Measurements from ENCODE around the gene URB2. TPM values are rescaled to one million over a fixed set of nuclear protein-coding genes. Genes with fewer than 3 reads are reported as not detected.

URB2 gene
- total RNA-seq, 1 experiment from 2014 or later: 20.4 TPM

DNA sequence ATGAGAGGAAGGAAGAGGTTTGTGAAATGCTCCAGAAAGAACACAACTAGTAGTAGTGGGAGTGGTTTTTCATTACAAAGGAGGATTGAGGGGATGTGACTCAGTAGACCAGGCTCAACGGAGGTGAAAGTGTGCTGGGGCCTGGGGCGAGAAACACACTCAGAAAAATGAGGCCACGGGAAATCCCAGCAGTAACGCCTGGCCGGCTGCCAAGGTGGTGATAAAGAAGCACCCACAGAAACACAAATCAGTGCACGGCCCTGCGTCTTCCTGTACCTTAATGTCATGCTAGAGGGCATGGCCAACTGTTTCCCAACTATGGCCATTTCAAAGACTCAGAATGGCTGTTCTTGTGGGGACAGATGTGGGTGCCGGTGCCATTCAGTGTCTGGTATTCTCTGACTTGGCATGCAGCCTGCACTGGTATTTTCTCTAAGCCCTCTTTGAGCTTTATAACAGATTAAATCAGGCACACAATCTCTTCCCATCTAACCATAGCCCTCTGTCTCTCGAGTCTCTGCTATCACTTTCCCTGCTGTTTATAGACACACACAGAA, 38.2 kb downstream of the URB2 start:
- Histone ChIP-seq H2AFZ (ENCODE audit: low read depth, low read length, poor library complexity, severe bottlenecking) (no peak overlapping the region), H3K79me2 (ENCODE audit: insufficient read depth, low read length) (no peaks in the 10 kb centered on the region), H3K9ac (ENCODE audit: low read length) (no peak overlapping the region), H3K4me3 (replicated peaks in 1 of 2; ENCODE audit: low read depth in 1 of 2, low read length in 2 of 2) (no peak overlapping the region), H4K20me1 (ENCODE audit: insufficient read depth) (peaks cover 4% of the 10 kb centered on the region), H3K27me3 (ENCODE audit: insufficient read depth, low read length) (no peaks in the 10 kb centered on the region), H3K9me3 (ENCODE audit: control insufficient read depth in 1 of 2, insufficient read depth in 1 of 2, low read depth in 1 of 2, low read length in 2 of 2) (no peaks in the 10 kb centered on the region), H3K4me2 (ENCODE audit: low read length) (no peak overlapping the region), H3K27ac (ENCODE audit: low read depth, low read length) (no peak overlapping the region), H3K36me3 (ENCODE audit: control insufficient read depth in 1 of 2, insufficient read depth in 2 of 2, low read length in 2 of 2) (peaks cover 5 to 13% of the 10 kb centered on the region in 2 experiments; a peak in 2 of 4 replicates), H3K9me2 (ENCODE audit: insufficient read depth) (no peaks in the 10 kb centered on the region), H3K4me1 (ENCODE audit: control insufficient read depth in 1 of 2, insufficient read depth in 2 of 2, low read length in 2 of 2) (no peaks in the 10 kb centered on the region)
- ChIA-PET CTCF (no interaction called here), POLR2A (no interaction called here), RAD21 (ENCODE audit: low non-redundant PET in 1 of 2, low total read pairs in 2 of 2, uncharacterized antibody in 2 of 2, unreplicated experiment in 2 of 2) (no interaction called here)
- no TSS peak for BruUV-seq (replicated peaks)
- no peak for TF ChIP-seq EZH2phosphoT487 (IDR thresholded peaks at IDR 0.05; ENCODE audit: borderline replicate concordance)
- no peak for TF ChIP-seq YY1 (IDR thresholded peaks at IDR 0.05; ENCODE audit: extremely low read depth, insufficient replicate concordance, low read depth, low read length)
- TF ChIP-seq, protein P1, sequence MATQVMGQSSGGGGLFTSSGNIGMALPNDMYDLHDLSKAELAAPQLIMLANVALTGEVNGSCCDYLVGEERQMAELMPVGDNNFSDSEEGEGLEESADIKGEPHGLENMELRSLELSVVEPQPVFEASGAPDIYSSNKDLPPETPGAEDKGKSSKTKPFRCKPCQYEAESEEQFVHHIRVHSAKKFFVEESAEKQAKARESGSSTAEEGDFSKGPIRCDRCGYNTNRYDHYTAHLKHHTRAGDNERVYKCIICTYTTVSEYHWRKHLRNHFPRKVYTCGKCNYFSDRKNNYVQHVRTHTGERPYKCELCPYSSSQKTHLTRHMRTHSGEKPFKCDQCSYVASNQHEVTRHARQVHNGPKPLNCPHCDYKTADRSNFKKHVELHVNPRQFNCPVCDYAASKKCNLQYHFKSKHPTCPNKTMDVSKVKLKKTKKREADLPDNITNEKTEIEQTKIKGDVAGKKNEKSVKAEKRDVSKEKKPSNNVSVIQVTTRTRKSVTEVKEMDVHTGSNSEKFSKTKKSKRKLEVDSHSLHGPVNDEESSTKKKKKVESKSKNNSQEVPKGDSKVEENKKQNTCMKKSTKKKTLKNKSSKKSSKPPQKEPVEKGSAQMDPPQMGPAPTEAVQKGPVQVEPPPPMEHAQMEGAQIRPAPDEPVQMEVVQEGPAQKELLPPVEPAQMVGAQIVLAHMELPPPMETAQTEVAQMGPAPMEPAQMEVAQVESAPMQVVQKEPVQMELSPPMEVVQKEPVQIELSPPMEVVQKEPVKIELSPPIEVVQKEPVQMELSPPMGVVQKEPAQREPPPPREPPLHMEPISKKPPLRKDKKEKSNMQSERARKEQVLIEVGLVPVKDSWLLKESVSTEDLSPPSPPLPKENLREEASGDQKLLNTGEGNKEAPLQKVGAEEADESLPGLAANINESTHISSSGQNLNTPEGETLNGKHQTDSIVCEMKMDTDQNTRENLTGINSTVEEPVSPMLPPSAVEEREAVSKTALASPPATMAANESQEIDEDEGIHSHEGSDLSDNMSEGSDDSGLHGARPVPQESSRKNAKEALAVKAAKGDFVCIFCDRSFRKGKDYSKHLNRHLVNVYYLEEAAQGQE (IDR thresholded peaks at IDR 0.05; ENCODE audit: low read depth): no peak
- no peak for TF ChIP-seq ZNF274 (IDR thresholded peaks at IDR 0.05; ENCODE audit: low read depth, low read length)
- TF ChIP-seq, protein P2, sequence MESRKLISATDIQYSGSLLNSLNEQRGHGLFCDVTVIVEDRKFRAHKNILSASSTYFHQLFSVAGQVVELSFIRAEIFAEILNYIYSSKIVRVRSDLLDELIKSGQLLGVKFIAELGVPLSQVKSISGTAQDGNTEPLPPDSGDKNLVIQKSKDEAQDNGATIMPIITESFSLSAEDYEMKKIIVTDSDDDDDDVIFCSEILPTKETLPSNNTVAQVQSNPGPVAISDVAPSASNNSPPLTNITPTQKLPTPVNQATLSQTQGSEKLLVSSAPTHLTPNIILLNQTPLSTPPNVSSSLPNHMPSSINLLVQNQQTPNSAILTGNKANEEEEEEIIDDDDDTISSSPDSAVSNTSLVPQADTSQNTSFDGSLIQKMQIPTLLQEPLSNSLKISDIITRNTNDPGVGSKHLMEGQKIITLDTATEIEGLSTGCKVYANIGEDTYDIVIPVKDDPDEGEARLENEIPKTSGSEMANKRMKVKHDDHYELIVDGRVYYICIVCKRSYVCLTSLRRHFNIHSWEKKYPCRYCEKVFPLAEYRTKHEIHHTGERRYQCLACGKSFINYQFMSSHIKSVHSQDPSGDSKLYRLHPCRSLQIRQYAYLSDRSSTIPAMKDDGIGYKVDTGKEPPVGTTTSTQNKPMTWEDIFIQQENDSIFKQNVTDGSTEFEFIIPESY (IDR thresholded peaks at IDR 0.05; ENCODE audit: extremely low read depth, insufficient replicate concordance, low read length): no peak
- no peak for TF ChIP-seq TCF7L2 (IDR thresholded peaks at IDR 0.05; ENCODE audit: borderline replicate concordance, extremely low read depth, insufficient read depth, insufficient read length)
- TF ChIP-seq, protein P3, sequence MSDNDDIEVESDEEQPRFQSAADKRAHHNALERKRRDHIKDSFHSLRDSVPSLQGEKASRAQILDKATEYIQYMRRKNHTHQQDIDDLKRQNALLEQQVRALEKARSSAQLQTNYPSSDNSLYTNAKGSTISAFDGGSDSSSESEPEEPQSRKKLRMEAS (IDR thresholded peaks at IDR 0.05): no peak
- no peak for TF ChIP-seq CBX3 (IDR thresholded peaks at IDR 0.05; ENCODE audit: low read depth)
- DNase-seq (ENCODE audit: low read depth, low spot score): no peak
- intact Hi-C loops (cut with micrococcal nuclease): loop anchor here (5.0 kb wide), 1 partner anchor 603 kb away; no protein-coding TSS in a partner anchor
- ATAC-seq: no peak
